NOMO-1 treated with DMSO at 0.1 percent for 48 hours (cell line): ENCODE measurements around the gene LCN2.

Experiments used
- DNase-seq: peaks from one replicate; lab custom pipeline; 2025; ENCODE audit not compliant: unreplicated experiment; lab: John Stamatoyannopoulos, UW

The LCN2 gene

GRCh38 chr9:128114326-128115186 is 34.7 kb upstream of the LCN2 start:
- no peak for DNase-seq

GRCh38 chr9:128115187-128116103 is 33.8 kb upstream of the LCN2 start:
- no peak for DNase-seq

GRCh38 chr9:128116104-128117083 is 32.9 kb upstream of the LCN2 start:
- DNase-seq: no peak

GRCh38 chr9:128117613-128118471 is 31.4 kb upstream of the LCN2 start:
- DNase-seq: peak; percentile 73

GRCh38 chr9:128118472-128118857 is 30.8 kb upstream of the LCN2 start:
- DNase-seq: no peak

- DNase-seq: no peak
Observed at GRCh38 chr9:128118971-128119665, 30.1 kb upstream of the LCN2 start.

- DNase-seq: no peak
Observed at GRCh38 chr9:128120061-128120740, 29.1 kb upstream of the LCN2 start.

- DNase-seq: no peak
Observed at GRCh38 chr9:128120741-128121465, 28.4 kb upstream of the LCN2 start.

- DNase-seq: no peak
Observed at GRCh38 chr9:128121466-128121810, 27.8 kb upstream of the LCN2 start.

- DNase-seq: no peak
Observed at GRCh38 chr9:128121924-128122808, 27.1 kb upstream of the LCN2 start.

- DNase-seq: no peak
Observed at GRCh38 chr9:128122809-128123175, 26.5 kb upstream of the LCN2 start.

- no peak for DNase-seq
Observed at GRCh38 chr9:128123451-128124080, 25.7 kb upstream of the LCN2 start.

- no peak for DNase-seq
Observed at GRCh38 chr9:128124451-128124850, 24.8 kb upstream of the LCN2 start.

GRCh38 chr9:128124873-128125579 is 24.2 kb upstream of the LCN2 start:
- DNase-seq: peak; percentile 53

GRCh38 chr9:128125580-128126354 is 23.5 kb upstream of the LCN2 start:
- no peak for DNase-seq
